Suppressor macrophage (primary cell): ENCODE results near the gene DCDC2.
"Not testable (repeated sequence)": the region's sequence is repeated elsewhere in the genome, so short reads cannot be mapped to it uniquely, and the experiment has no call there.

Source experiments
- DNase-seq, 4 experiments: peaks; one replicate each; pipeline ENCODE4 v3.0.0-alpha.2; 2020 to 2022

Gene DCDC2

DNA sequence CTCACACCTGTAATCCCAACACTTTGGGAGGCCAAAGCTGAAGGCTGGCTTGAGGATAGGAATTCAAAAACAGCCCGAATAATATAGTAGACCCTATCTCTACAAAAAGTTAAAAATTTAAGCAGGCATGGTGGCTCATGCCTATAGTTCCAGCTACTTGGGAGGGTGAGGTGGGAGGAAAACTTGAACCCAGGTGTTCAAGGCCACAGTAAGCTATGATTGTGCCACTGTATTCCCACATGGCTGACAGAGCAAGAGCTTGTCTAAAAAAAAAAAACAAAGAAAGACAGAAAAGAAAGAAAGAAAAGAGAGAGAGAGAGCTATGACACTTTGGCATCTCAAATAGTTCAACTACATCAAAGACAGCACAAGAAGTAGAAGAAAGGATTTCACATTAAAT, 33.2 kb downstream of the DCDC2 start:
- DNase-seq = no peak

DNA sequence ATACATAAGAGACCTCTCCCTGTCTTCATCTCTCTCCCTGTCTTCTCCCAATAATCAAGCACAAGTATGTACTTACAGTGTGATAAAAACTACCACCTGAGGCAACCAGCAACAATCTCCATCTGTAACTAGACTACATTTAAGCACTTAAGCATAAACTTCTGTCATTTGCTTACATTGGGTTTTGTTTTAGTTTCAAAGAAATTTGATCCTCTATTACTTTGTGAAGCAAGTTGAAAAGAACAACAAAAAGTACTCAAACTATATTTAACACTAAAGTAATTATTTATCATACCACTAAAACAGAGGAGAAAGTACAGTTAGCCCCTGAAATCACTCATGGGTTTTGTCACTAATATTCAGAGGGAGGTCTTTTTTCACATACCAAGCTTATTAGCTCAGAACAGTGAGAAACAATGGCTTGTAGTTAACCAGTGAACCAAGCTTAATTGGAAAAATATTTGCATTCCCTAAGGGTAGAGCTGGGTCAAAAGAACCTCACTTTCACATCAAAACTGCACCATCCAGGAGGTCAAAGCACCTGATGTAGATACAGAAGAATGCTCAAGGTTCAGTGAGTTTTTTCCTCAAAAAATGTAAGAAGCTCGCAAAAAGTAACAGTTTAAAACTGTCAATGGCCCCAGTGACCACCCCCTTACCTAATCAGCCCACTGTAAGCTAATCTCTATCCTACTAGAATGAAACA, 34.1 kb downstream of the DCDC2 start:
- DNase-seq = no peak

GRCh38 chr6:24322924-24323323, 34.9 kb downstream of the DCDC2 start:
- no peak for DNase-seq

- not testable (repeated sequence) for DNase-seq
Observed at GRCh38 chr6:24322446-24322845, 35.4 kb downstream of the DCDC2 start.

DNA sequence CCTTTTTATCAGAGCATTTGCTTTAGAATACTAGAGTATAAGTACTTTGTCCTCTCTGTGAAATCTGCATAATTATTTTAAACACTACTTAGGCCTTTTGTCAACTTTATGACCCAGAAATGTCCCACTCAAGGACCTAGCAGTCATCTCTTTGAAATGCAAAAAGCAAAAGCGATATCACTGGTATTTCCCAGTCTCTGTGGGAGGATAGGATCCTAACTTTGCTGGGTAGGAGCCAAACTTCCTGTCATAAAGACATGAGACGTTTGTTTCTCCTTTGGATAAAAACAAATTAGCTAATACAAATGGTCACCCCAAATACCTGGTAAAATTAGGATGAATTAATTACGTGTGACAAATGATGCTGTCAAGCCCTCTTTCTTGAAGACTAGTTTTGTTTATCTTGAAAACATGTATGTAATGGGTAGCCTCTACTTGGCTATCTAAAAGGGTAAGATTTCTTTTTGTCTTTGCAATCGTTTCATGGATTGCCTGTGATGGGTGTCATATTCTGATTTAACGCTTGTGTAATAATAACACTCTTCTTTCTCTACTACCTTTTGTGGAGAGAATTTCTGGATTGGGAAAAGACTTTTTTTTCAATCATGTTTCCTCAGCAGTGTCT, 36.2 kb downstream of the DCDC2 start:
- no peak for DNase-seq

DNA sequence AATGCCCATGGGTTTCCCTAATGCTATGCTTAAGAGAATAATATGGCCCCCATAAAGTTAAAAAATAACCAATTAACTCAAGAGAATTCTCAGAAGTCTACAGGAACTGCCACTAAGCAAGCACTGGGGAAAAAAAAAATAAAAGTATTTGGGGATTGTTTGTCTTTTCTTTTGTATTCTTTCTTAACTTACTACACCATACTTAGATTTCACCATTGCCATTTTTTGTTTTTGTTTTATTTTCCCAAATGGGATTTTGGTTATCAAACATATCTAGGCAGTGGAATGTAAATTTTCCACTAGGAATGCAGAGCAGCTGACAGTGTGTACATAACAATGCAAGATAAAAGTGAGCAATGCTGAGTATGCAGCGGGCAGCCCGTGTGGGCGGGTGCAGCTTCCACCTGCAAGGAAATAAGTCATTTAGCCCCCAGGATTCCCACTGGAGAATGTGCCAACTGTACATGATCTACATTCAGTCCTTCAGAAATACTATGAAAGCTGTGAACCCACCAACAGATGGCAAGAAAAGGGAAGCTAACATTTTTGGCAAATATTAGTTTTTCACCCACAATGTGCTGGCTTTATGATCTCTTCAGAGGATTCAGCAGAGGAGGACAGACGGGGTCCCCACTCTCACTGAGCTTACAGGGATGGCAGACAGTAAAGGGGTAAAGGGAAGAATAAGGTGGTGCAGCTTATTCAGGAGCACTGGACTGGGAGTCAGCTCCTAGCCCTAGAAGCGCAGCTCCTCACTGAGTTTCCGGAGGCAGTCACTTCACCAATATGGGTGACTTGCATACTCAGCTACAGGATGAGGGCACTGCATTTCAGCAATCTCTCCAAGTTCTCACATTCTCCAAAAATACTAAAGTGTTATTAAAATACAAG, 44.4 kb downstream of the DCDC2 start:
- DNase-seq = peak in 1 of 4 experiments; percentile 18

DNA sequence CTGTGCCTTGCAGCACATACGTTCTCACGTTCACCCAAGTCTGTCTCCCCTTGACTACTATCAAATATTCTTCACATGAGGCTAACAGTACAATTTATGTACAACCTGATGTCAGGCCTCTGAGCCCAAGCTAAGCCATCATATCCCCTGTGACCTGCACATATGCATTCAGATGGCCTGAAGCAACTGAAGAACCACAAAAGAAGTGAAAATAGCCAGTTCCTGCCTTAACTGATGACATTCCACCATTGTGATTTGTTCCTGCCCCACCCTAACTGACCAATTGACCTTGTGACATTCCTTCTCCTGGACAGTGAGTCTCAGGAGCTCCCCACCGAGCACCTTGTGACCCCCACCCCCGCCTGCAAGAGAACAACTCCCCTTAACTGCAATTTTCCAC, 46.1 kb downstream of the DCDC2 start:
- DNase-seq = not testable (repeated sequence)

GRCh38 chr6:24307881-24308280, 50.0 kb downstream of the DCDC2 start:
- DNase-seq = no peak

GRCh38 chr6:24306936-24307335, 50.9 kb downstream of the DCDC2 start:
- DNase-seq = no peak

DNA sequence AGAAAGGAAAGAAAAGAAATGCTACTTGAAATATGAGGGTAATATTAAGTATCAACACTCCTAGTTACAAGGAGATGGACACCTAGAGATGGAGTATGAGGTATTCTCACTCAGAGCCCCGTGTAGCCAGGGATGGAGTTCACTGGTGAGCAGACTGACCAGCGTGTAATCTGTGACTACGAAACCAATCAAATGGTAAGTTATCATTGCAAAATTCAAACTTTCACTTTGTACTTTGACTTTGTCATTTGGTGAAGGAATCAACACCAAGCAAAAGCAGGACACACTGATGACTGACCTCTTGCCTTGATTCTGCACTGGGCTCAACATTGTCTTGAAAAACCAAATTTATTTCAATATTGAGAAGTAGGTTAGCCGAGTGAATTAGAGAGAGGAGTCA, 51.8 kb downstream of the DCDC2 start:
- DNase-seq = no peak

- no peak for DNase-seq
Observed at GRCh38 chr6:24296944-24297343, 60.9 kb downstream of the DCDC2 start.

- not testable (repeated sequence) for DNase-seq
Observed at GRCh38 chr6:24293852-24294251, 64.0 kb downstream of the DCDC2 start.

DNA sequence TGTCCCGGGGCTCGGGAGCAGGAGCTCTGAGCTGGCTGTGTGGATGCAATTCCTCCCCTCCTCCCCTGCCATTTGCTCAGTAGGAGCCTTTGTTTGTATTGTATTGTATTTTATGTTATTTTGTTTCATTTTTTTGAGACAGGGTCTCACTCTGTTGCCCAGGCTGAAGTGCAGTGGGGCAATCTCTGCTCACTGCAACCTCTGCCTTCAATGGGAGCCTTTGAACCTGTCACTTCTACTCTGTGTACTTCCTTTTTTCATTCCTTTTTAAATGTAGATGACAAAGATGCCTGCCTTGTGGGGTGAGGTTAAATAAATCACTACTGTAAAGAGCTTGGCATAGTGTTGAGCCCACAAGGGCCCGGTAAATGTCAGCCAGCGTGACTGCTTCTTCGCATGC, 70.6 kb downstream of the DCDC2 start:
- no peak for DNase-seq

DNA sequence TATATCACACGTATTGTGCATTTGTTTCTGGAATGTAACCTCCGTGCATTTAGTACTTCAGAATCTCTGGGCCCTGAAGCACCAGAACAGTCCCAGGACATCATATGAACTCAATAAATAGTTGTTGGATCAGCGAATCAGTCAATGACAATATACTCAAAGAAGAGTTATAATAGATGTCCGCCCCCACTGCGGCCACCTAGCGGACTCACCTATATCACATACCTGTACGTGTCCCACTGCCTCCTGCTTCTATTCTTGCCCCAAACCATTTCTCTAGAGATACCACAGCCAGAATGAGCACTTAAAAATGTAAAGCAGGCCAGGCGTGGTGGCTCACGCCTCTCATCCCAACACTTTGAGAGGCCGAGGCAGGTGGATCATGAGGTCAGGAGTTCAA, 73.9 kb downstream of the DCDC2 start:
- no peak for DNase-seq

GRCh38 chr6:24283043-24283985, 74.5 kb downstream of the DCDC2 start:
- DNase-seq = peak; percentile 94 to 97 (median 96)

DNA sequence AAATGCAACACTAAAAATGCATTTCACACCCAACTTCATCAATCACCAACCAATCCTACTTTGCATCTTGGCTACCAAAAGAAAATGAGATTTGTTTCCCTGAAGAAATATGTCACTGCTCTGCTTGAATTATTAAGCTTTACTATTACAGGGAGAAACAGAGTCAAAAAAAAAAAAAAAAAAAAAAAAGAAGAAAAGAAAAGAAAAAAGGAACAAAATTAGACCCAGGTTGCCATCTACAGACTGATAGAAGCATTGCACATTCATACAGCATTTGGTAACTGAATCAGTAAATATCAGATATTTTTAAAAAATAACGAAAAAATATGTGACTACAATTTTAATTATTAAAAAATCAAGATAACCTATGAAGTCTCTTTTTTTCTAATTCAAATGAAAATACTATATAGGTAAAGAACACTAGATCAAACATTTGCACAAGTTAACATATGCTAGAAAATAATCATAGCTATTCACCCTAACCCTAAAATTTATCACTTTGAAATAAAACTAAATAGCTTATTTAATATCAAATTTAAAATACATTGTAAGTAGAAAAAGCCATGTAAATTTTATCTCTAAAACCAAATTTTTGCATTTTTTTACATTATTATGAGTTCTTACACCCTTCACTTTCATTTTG, 83.3 kb downstream of the DCDC2 start:
- DNase-seq = peak; percentile 5 to 56 (median 26)

GRCh38 chr6:24273096-24273870, 84.6 kb downstream of the DCDC2 start:
- no peak for DNase-seq

GRCh38 chr6:24272553-24272952, 85.3 kb downstream of the DCDC2 start:
- DNase-seq = no peak

DNA sequence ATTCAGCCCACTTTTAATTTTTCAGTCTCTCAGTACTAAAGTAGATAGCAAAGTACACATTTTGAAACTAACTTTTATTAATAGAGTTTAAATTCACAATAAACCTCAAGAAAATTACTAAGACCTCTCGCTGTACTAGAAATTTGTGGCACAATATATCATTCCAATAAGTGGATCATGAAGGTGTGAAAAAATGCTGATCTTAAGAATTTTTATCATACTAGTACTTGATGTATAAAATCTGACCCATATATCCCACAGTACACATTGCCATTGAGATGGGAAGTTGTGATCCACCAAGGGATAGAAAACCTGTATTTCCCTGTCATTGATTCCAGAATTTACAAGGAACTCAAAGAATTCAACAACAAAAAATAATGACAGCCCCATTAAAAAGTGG, 85.7 kb downstream of the DCDC2 start:
- DNase-seq = no peak

DNA sequence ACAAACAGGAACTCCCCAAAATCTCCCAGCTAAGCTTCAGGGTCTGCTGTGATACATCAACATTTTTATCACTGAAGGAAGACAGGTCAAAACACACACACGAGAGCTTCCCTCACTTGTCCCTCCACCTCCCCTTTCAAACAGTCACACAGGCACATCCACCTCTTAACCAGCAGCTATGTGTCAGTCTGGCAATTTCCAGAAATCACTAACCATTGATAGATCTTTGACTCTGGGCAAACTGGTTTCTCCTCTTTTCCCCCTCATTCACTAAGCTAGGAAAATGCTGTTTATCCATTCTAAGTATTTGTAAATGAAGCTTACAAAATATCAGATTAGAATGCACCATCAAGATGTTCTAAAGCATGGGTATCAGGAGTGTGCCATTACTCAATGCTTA, 87.8 kb downstream of the DCDC2 start:
- DNase-seq = no peak

- DNase-seq = not testable (repeated sequence)
Observed at GRCh38 chr6:24258214-24258613, 99.6 kb downstream of the DCDC2 start.
